K562 (cell line): ENCODE measurements around the gene SULT2A1. TPM values are rescaled to one million over a fixed set of nuclear protein-coding genes. Genes with fewer than 3 reads are reported as not detected.

ENCODE experiments used
- FOXA3 ChIP-seq, 2 experiments: fragments of 450-650 bp in 1 of 2; sonication (generic) in 1 of 2; formaldehyde crosslinking; IDR thresholded peaks in 1 of 2; conservative IDR thresholded peaks in 1 of 2; 2 replicates each; pipeline versions ENCODE4 v1.4.0 to v1.8.0; 2020 to 2022; ENCODE audit warnings: mild to moderate bottlenecking in 2 of 2, missing genetic modification reagents in 1 of 2
- FOXP1 ChIP-seq: sonication (generic); formaldehyde crosslinking; IDR thresholded peaks from 2 replicates; pipeline ENCODE4 v1.8.0; 2022; ENCODE audit warnings: mild to moderate bottlenecking, missing genetic modification reagents
- HNRNPK ChIP-seq: fragments of 200-400 bp; formaldehyde crosslinking; IDR thresholded peaks from one replicate; pipeline ENCODE4 v1.6.1; 2018; ENCODE audit warnings: mild to moderate bottlenecking, low read depth, low read length; ENCODE audit not compliant: poor library complexity, severe bottlenecking
- KLF16 ChIP-seq: IDR thresholded peaks from 2 replicates; pipeline ENCODE4 v1.6.1; 2016; ENCODE audit warnings: antibody characterized with exemption
- MEF2D ChIP-seq: conservative IDR thresholded peaks from 2 replicates; pipeline ENCODE4 v1.6.1; 2016; ENCODE audit warnings: low read depth, missing genetic modification characterization, missing compliant biosample characterization
- MYBL2 ChIP-seq, 2 experiments: fragments of 450-650 bp in 1 of 2; sonication (generic) in 1 of 2; formaldehyde crosslinking in 1 of 2; IDR thresholded peaks; 2 replicates each; pipeline versions ENCODE4 v1.6.1 to v1.8.1; 2017 to 2022; ENCODE audit warnings: borderline replicate concordance in 1 of 2, inconsistent platforms in 1 of 2, low read depth in 1 of 2, mild to moderate bottlenecking in 1 of 2, missing genetic modification reagents in 1 of 2, moderate library complexity in 1 of 2
- PHF20 ChIP-seq: fragments of 450-650 bp; IDR thresholded peaks from 2 replicates; pipeline ENCODE4 v1.6.1; 2018; ENCODE audit not compliant: partially characterized antibody
- POLR2AphosphoS2 ChIP-seq: IDR thresholded peaks from 2 replicates; pipeline ENCODE4 v1.6.1; 2012; ENCODE audit warnings: low read length, improper control_type of control experiment
- SNIP1 ChIP-seq: fragments of 450-650 bp; IDR thresholded peaks from 2 replicates; pipeline ENCODE4 v1.7.1; 2017; ENCODE audit warnings: low read depth, mild to moderate bottlenecking
- ZNF197 ChIP-seq: fragments of 200-800 bp; sonication (Bioruptor generic); IDR thresholded peaks from 2 replicates; pipeline ENCODE4 v1.6.1; 2016; ENCODE audit warnings: low read depth, missing genetic modification characterization, missing compliant biosample characterization
- polyA plus RNA-seq, 8 experiments: library from polyadenylated mRNA; depleted of rRNA in 4 of 8; stranded (reverse) in 5 of 8; unstranded in 3 of 8; fragments of >200 nt; fragmentation: Nextera tagmentation in 2 of 8; fragmentation: Illumina TruSeq in 1 of 8; extraction: Ambion mirVana in 2 of 8; extraction: Trizol in 1 of 8; gene quantifications; 2 replicates each; pipeline versions ENCODE4 v1.2.1 to v1.2.3, GENCODE V29; 2011 to 2014; ENCODE audit warnings: inconsistent platforms in 1 of 8, missing spikeins in 1 of 8
- total RNA-seq, 7 experiments: library from RNA; depleted of rRNA in 6 of 7; stranded (reverse); fragments of >200 nt in 6 of 7; fragmentation: Illumina TruSeq in 2 of 7; extraction: Trizol in 2 of 7; gene quantifications; 2 replicates each; pipeline versions ENCODE4 v1.2.1 to v1.2.3, GENCODE V29; 2011 to 2021; ENCODE audit warnings: low replicate concordance in 1 of 7
- TF ChIP-seq, protein P1 (sequence below), 2 experiments: fragments of 200-800 bp in 1 of 2; sonication (Bioruptor generic) in 1 of 2; sonication (generic) in 1 of 2; formaldehyde crosslinking in 1 of 2; IDR thresholded peaks in 1 of 2; conservative IDR thresholded peaks in 1 of 2; 2 replicates each; pipeline versions ENCODE4 v1.5.0 to v1.6.1; 2016 to 2020; ENCODE audit warnings: missing compliant biosample characterization in 1 of 2, missing genetic modification characterization in 1 of 2, missing genetic modification reagents in 1 of 2
- TF ChIP-seq, protein P2 (sequence below): IDR thresholded peaks from 2 replicates; pipeline ENCODE4 v1.6.1; 2011; ENCODE audit warnings: borderline replicate concordance, low read depth, mild to moderate bottlenecking, moderate library complexity, low read length; ENCODE audit not compliant: insufficient read depth, poor library complexity, severe bottlenecking
- TF ChIP-seq, protein P3 (sequence below): fragments of 250-450 bp; sonication (Bioruptor Pico); IDR thresholded peaks from 2 replicates; pipeline ENCODE4 v1.4.0; 2020
- TF ChIP-seq, protein P4 (sequence below): IDR thresholded peaks from 2 replicates; pipeline ENCODE4 v1.6.1; 2014; ENCODE audit warnings: antibody characterized with exemption

The SULT2A1 gene
- total and polyA plus RNA-seq, 9 of the 15 experiments (the other 6 are each of a cell fraction or from before 2014, with no cell fraction given) = 0.03 to 0.25 (median 0.07) TPM; not detected in 4

DNA sequence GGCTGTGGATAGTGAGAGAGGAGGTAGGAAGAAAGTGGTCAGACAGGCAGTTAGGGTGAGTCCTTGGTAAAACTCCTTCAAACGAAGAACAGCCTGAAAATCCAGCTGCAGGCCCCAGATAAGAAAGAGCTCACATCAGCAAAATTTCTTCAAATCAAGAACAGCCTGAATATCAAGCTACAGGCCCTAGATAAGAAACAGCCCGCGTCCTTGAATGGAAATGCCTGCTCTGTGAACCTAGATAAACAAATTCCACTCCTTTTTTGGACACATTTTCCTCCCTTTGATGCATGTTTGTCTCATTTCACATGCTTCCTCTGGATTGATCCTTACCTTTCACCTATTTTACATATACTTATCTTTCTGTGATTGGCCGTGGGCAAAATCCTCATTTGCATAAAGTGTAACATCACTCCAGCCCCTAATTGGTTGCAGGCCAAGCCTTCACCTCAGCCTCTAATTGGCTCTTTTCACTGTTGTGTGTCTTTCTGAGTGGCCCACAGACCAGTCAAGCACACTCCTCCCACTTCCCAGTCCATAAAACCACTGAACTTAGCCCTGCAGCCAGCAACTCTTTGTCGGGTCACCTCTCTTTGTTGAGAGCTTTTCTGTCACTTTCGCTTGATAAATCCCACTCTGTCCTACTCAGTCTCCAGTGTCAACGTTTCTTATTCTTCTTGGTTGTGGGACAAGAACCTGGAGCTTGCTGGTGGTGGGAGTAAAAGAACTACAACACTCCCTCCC, 6.0 kb upstream of the SULT2A1 start (continued):
- TF ChIP-seq, protein P1, sequence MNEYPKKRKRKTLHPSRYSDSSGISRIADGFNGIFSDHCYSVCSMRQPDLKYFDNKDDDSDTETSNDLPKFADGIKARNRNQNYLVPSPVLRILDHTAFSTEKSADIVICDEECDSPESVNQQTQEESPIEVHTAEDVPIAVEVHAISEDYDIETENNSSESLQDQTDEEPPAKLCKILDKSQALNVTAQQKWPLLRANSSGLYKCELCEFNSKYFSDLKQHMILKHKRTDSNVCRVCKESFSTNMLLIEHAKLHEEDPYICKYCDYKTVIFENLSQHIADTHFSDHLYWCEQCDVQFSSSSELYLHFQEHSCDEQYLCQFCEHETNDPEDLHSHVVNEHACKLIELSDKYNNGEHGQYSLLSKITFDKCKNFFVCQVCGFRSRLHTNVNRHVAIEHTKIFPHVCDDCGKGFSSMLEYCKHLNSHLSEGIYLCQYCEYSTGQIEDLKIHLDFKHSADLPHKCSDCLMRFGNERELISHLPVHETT (CRISPR knock-in tag; conservative IDR thresholded peaks at IDR 0.05 in 1 of 2, IDR thresholded peaks at IDR 0.05 in 1 of 2) = peak in 1 of 2 experiments; percentile 95; a peak in 2 of 4 replicates
- TF ChIP-seq FOXP1 (CRISPR knock-in tag) (no peak), ZNF197 (CRISPR knock-in tag) (peak; percentile 97), MYBL2 (IDR thresholded peaks at IDR 0.05; ENCODE audit: low read depth) (no peak), MYBL2 (CRISPR knock-in tag; IDR thresholded peaks at IDR 0.05; ENCODE audit: borderline replicate concordance) (no peak), SNIP1 (no peak), PHF20 (no peak), MEF2D (peak; percentile 90), POLR2AphosphoS2 (no peak), FOXA3 (CRISPR knock-in tag; conservative IDR thresholded peaks at IDR 0.05 in 1 of 2, IDR thresholded peaks at IDR 0.05 in 1 of 2) (peak in 1 of 2 experiments; percentile 56; a peak in 1 of 4 replicates), KLF16 (peak; percentile 98), HNRNPK (no peak)
- TF ChIP-seq, protein P2, sequence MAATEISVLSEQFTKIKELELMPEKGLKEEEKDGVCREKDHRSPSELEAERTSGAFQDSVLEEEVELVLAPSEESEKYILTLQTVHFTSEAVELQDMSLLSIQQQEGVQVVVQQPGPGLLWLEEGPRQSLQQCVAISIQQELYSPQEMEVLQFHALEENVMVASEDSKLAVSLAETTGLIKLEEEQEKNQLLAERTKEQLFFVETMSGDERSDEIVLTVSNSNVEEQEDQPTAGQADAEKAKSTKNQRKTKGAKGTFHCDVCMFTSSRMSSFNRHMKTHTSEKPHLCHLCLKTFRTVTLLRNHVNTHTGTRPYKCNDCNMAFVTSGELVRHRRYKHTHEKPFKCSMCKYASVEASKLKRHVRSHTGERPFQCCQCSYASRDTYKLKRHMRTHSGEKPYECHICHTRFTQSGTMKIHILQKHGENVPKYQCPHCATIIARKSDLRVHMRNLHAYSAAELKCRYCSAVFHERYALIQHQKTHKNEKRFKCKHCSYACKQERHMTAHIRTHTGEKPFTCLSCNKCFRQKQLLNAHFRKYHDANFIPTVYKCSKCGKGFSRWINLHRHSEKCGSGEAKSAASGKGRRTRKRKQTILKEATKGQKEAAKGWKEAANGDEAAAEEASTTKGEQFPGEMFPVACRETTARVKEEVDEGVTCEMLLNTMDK = no peak
- TF ChIP-seq, protein P3, sequence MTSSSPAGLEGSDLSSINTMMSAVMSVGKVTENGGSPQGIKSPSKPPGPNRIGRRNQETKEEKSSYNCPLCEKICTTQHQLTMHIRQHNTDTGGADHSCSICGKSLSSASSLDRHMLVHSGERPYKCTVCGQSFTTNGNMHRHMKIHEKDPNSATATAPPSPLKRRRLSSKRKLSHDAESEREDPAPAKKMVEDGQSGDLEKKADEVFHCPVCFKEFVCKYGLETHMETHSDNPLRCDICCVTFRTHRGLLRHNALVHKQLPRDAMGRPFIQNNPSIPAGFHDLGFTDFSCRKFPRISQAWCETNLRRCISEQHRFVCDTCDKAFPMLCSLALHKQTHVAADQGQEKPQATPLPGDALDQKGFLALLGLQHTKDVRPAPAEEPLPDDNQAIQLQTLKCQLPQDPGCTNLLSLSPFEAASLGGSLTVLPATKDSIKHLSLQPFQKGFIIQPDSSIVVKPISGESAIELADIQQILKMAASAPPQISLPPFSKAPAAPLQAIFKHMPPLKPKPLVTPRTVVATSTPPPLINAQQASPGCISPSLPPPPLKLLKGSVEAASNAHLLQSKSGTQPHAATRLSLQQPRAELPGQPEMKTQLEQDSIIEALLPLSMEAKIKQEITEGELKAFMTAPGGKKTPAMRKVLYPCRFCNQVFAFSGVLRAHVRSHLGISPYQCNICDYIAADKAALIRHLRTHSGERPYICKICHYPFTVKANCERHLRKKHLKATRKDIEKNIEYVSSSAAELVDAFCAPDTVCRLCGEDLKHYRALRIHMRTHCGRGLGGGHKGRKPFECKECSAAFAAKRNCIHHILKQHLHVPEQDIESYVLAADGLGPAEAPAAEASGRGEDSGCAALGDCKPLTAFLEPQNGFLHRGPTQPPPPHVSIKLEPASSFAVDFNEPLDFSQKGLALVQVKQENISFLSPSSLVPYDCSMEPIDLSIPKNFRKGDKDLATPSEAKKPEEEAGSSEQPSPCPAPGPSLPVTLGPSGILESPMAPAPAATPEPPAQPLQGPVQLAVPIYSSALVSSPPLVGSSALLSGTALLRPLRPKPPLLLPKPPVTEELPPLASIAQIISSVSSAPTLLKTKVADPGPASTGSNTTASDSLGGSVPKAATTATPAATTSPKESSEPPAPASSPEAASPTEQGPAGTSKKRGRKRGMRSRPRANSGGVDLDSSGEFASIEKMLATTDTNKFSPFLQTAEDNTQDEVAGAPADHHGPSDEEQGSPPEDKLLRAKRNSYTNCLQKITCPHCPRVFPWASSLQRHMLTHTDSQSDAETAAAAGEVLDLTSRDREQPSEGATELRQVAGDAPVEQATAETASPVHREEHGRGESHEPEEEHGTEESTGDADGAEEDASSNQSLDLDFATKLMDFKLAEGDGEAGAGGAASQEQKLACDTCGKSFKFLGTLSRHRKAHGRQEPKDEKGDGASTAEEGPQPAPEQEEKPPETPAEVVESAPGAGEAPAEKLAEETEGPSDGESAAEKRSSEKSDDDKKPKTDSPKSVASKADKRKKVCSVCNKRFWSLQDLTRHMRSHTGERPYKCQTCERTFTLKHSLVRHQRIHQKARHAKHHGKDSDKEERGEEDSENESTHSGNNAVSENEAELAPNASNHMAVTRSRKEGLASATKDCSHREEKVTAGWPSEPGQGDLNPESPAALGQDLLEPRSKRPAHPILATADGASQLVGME (CRISPR knock-in tag) = no peak
- TF ChIP-seq, protein P4, sequence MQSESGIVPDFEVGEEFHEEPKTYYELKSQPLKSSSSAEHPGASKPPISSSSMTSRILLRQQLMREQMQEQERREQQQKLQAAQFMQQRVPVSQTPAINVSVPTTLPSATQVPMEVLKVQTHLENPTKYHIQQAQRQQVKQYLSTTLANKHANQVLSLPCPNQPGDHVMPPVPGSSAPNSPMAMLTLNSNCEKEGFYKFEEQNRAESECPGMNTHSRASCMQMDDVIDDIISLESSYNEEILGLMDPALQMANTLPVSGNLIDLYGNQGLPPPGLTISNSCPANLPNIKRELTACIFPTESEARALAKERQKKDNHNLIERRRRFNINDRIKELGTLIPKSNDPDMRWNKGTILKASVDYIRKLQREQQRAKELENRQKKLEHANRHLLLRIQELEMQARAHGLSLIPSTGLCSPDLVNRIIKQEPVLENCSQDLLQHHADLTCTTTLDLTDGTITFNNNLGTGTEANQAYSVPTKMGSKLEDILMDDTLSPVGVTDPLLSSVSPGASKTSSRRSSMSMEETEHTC = peak; percentile 64; the same call in 1 of the 2 replicates
